PC-3 (cell line): ENCODE results near the gene DCAF15. TPM values are rescaled to one million over a fixed set of nuclear protein-coding genes. Genes with fewer than 3 reads are reported as not detected.

Experiments used
- ATAC-seq: fragments of 200-7000 bp; cut with Tn5 transposase; 2 replicates; pipeline ENCODE4 v1.9.1; 2020; ENCODE audit warnings: mild to moderate bottlenecking, moderate library complexity
- BruUV-seq: library from RNA; stranded (reverse); fragments of 400-500 nt; replicated peaks from 2 replicates; lab custom pipeline; 2021; lab: Mats Ljungman, UMichigan
- CTCF ChIA-PET: fragments of 300-600 bp; sonication (Branson Sonifier 250); formaldehyde crosslinking; loops from one replicate; lab custom pipeline; 2022; ENCODE audit warnings: antibody characterized with exemption; lab: Charles Lee
- POLR2A ChIA-PET: fragments of 300-600 bp; sonication (Branson Sonifier 250); formaldehyde crosslinking; loops from one replicate; lab custom pipeline; 2022; ENCODE audit warnings: antibody characterized with exemption; ENCODE audit not compliant: unreplicated experiment; lab: Charles Lee
- DNase-seq: peaks from one replicate; pipeline ENCODE4 v3.0.0-alpha.2; 2015
- H2AFZ ChIP-seq: fragments of 300-600 bp; sonication (generic); 2 replicates; pipeline ENCODE4 v1.6.0; 2016; ENCODE audit warnings: antibody characterized with exemption, low read length
- H3F3A ChIP-seq: fragments of 300-600 bp; sonication (generic); one replicate; pipeline ENCODE4 v1.6.0; 2017; ENCODE audit warnings: antibody characterized with exemption, low read length, control low read depth, mild to moderate bottlenecking; ENCODE audit not compliant: unreplicated experiment
- H3K27ac ChIP-seq: fragments of 300-600 bp; sonication (generic); 2 replicates; pipeline ENCODE4 v1.5.1; 2016; ENCODE audit warnings: mild to moderate bottlenecking, low read length
- H3K27me3 ChIP-seq: fragments of 300-600 bp; sonication (generic); 2 replicates; pipeline ENCODE4 v1.6.1; 2016; ENCODE audit warnings: low read length, mixed read lengths
- H3K36me3 ChIP-seq: fragments of 300-600 bp; sonication (generic); 2 replicates; pipeline ENCODE4 v1.6.1; 2016; ENCODE audit warnings: low read depth, mixed run types, low read length, mixed read lengths
- H3K4me1 ChIP-seq: fragments of 300-600 bp; sonication (generic); 2 replicates; pipeline ENCODE4 v1.5.1; 2016; ENCODE audit warnings: low read length; ENCODE audit not compliant: insufficient read depth
- H3K4me2 ChIP-seq: fragments of 300-600 bp; sonication (generic); 2 replicates; pipeline ENCODE4 v1.6.0; 2016; ENCODE audit warnings: low read length
- H3K4me3 ChIP-seq: fragments of 300-600 bp; sonication (generic); 2 replicates; pipeline ENCODE4 v1.5.1; 2016; ENCODE audit warnings: mild to moderate bottlenecking, low read length, mixed read lengths
- H3K79me2 ChIP-seq: fragments of 300-600 bp; sonication (generic); 2 replicates; pipeline ENCODE4 v1.6.1; 2017; ENCODE audit warnings: low read length, mixed read lengths
- H3K9ac ChIP-seq: fragments of 300-600 bp; sonication (generic); 2 replicates; pipeline ENCODE4 v1.6.0; 2016; ENCODE audit warnings: mild to moderate bottlenecking, low read length
- H3K9me2 ChIP-seq: fragments of 300-600 bp; sonication (generic); replicated peaks from 2 replicates; pipeline ENCODE4 v1.6.1; 2016; ENCODE audit warnings: mixed run types, low read length, mixed read lengths
- H3K9me3 ChIP-seq: fragments of 300-600 bp; sonication (generic); 2 replicates; pipeline ENCODE4 v1.6.1; 2016; ENCODE audit warnings: low read length, mixed read lengths
- H4K20me1 ChIP-seq: fragments of 300-600 bp; sonication (generic); 2 replicates; pipeline ENCODE4 v1.6.1; 2016; ENCODE audit warnings: low read length, mixed read lengths
- EZH2 ChIP-seq: fragments of 300-600 bp; sonication (generic); IDR thresholded peaks from one replicate; pipeline ENCODE4 v1.6.1; 2017; ENCODE audit warnings: antibody characterized with exemption, mild to moderate bottlenecking, low read length; ENCODE audit not compliant: unreplicated experiment
- EZH2phosphoT487 ChIP-seq: fragments of 300-600 bp; sonication (generic); IDR thresholded peaks from 2 replicates; pipeline ENCODE4 v1.6.1; 2018; ENCODE audit warnings: mild to moderate bottlenecking, antibody characterized with exemption, low read length, borderline replicate concordance
- intact Hi-C: fragments of 100-400 bp; cut with micrococcal nuclease; formaldehyde crosslinking; loops from 2 replicates; pipeline ENCODE4 v1.9.0; 2023
- total RNA-seq: library from RNA; depleted of rRNA; stranded (reverse); fragments of >200 nt; gene quantifications from 2 replicates; pipeline ENCODE4 v1.2.3, GENCODE V29; 2014
- TF ChIP-seq, protein P1 (sequence below): fragments of 300-600 bp; sonication (generic); conservative IDR thresholded peaks from 2 replicates; pipeline ENCODE4 v1.5.1; 2017; ENCODE audit warnings: antibody characterized with exemption, low read depth, mild to moderate bottlenecking, low read length

DCAF15 gene
- total RNA-seq, 1 experiment from 2014 or later = 50.8 TPM

DNA sequence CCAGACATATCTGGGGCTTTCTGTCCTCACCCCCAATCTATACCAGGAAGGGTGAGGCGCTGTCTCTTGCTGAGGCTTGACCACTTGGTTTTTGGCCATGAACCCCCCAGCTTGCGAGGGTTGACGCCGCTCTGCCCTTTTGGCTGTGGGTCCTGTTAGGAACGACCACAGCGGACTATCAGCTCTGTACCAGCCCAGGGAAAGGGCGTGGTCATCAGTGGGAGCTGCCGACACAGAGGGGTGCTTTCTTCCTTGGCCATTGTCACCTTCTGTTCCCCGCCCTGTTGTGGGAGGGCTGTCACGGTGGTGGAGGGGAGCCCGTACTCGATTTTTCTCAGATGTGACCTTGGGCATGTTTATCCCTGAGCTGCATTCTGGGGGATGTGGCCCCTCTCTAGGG, 5.7 kb downstream of the DCAF15 start:
- Histone ChIP-seq H3F3A (no peaks in the 10 kb centered on the region), H3K9me3 (no peaks in the 10 kb centered on the region), H3K79me2 (peaks cover 16% of the 10 kb centered on the region), H3K27me3 (no peaks in the 10 kb centered on the region), H3K27ac (no peak overlapping the region), H3K9ac (no peak overlapping the region), H3K9me2 (no peaks in the 10 kb centered on the region), H2AFZ (no peak overlapping the region), H3K4me1 (peaks cover 9% of the 10 kb centered on the region), H3K36me3 (peaks cover 42% of the 10 kb centered on the region), H4K20me1 (no peaks in the 10 kb centered on the region; the same call in 1 of the 2 replicates), H3K4me2 (no peak overlapping the region), H3K4me3 (no peak overlapping the region)
- intact Hi-C loops = no loop called here
- TF ChIP-seq, protein P1, sequence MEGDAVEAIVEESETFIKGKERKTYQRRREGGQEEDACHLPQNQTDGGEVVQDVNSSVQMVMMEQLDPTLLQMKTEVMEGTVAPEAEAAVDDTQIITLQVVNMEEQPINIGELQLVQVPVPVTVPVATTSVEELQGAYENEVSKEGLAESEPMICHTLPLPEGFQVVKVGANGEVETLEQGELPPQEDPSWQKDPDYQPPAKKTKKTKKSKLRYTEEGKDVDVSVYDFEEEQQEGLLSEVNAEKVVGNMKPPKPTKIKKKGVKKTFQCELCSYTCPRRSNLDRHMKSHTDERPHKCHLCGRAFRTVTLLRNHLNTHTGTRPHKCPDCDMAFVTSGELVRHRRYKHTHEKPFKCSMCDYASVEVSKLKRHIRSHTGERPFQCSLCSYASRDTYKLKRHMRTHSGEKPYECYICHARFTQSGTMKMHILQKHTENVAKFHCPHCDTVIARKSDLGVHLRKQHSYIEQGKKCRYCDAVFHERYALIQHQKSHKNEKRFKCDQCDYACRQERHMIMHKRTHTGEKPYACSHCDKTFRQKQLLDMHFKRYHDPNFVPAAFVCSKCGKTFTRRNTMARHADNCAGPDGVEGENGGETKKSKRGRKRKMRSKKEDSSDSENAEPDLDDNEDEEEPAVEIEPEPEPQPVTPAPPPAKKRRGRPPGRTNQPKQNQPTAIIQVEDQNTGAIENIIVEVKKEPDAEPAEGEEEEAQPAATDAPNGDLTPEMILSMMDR = no peak
- ATAC-seq (no peak), DNase-seq (no peak)
- BruUV-seq = no TSS peak
- ChIA-PET CTCF (no interaction called here), POLR2A (no interaction called here)

GRCh38 chr19:13959141-13959961, 7.0 kb downstream of the DCAF15 start:
- ChIA-PET POLR2A (no interaction called here), CTCF (no interaction called here)
- H3K36me3 ChIP-seq = peaks cover 42% of the 10 kb centered on the region
- H3K79me2 ChIP-seq = peaks cover 3% of the 10 kb centered on the region; the same call in 1 of the 2 replicates
- TF ChIP-seq, protein P1 = no peak
- TF ChIP-seq EZH2 = no peak
- no peak for TF ChIP-seq EZH2phosphoT487
- no peak for ATAC-seq
- TSS peak; percentile 4 for BruUV-seq
- no peaks in the 10 kb centered on the region for H3K9me3 ChIP-seq
- intact Hi-C loops = no loop called here
- no peaks in the 10 kb centered on the region for H3F3A ChIP-seq
- H3K27me3 ChIP-seq = no peaks in the 10 kb centered on the region
- H3K9me2 ChIP-seq = no peaks in the 10 kb centered on the region
- H3K4me2 ChIP-seq = no peak overlapping the region
- no peaks in the 10 kb centered on the region for H4K20me1 ChIP-seq
- H3K4me3 ChIP-seq = no peak overlapping the region
- no peak overlapping the region for H3K9ac ChIP-seq
- DNase-seq = no peak
- no peak overlapping the region for H3K27ac ChIP-seq
- H2AFZ ChIP-seq = no peak overlapping the region
- H3K4me1 ChIP-seq = 0 out of 2 replicates have a peak, but pooled peaks cover 1% of the 10 kb centered on the region
